Neutrophil (primary cell): Measurements from ENCODE around the gene SGK1.

ENCODE experiments used
- H3K27ac ChIP-seq: fragments of 200-600 bp; sonication (generic); 2 replicates; pipeline ENCODE4 v1.5.1; 2016; ENCODE audit warnings: mild to moderate bottlenecking, moderate library complexity
- H3K27me3 ChIP-seq: fragments of 200-600 bp; sonication (generic); 2 replicates; pipeline ENCODE4 v1.6.0; 2016; ENCODE audit warnings: mild to moderate bottlenecking
- H3K36me3 ChIP-seq: fragments of 200-600 bp; sonication (generic); 2 replicates; pipeline ENCODE4 v1.5.1; 2017
- H3K4me1 ChIP-seq, 2 experiments: fragments of 200-600 bp in 1 of 2; sonication (generic) in 1 of 2; 1 replicate in 1 of 2; 2 replicates in 1 of 2; pipeline versions ENCODE4 v1.5.1 to v1.6.1; 2013 to 2016; ENCODE audit warnings: low read depth in 1 of 2, low read length in 1 of 2, mild to moderate bottlenecking in 1 of 2, moderate library complexity in 1 of 2; ENCODE audit not compliant: control insufficient read depth in 1 of 2, insufficient read depth in 1 of 2
- H3K4me3 ChIP-seq, 2 experiments: fragments of 200-600 bp in 1 of 2; sonication (generic) in 1 of 2; 1 replicate in 1 of 2; 2 replicates in 1 of 2; pipeline ENCODE4 v1.5.1; 2013 to 2016; ENCODE audit warnings: low read depth in 1 of 2, low read length in 1 of 2, mild to moderate bottlenecking in 1 of 2, moderate library complexity in 1 of 2
- H3K9me3 ChIP-seq: fragments of 200-600 bp; sonication (generic); 2 replicates; pipeline ENCODE4 v1.5.1; 2016
- CTCF ChIP-seq: fragments of 200-600 bp; sonication (generic); IDR thresholded peaks from 2 replicates; pipeline ENCODE4 v1.5.1; 2016; ENCODE audit warnings: antibody characterized with exemption

The SGK1 gene

GRCh38 chr6:134357022-134357487 is 39.1 kb upstream of the SGK1 start:
- Histone ChIP-seq H3K36me3 (no peaks in the 10 kb centered on the region), H3K4me1 (peaks cover 8 to 27% of the 10 kb centered on the region in 2 experiments), H3K4me3 (no peak overlapping the region), H3K9me3 (no peaks in the 10 kb centered on the region), H3K27me3 (no peaks in the 10 kb centered on the region), H3K27ac (peak overlapping the region; percentile 46)
- no peak for TF ChIP-seq CTCF

- TF ChIP-seq CTCF = no peak
- no peak overlapping the region for H3K27ac ChIP-seq
- no peaks in the 10 kb centered on the region for H3K9me3 ChIP-seq
- H3K4me1 ChIP-seq = peaks cover 15 to 33% of the 10 kb centered on the region in 2 experiments
- no peak overlapping the region for H3K4me3 ChIP-seq
- no peaks in the 10 kb centered on the region for H3K27me3 ChIP-seq
- no peaks in the 10 kb centered on the region for H3K36me3 ChIP-seq
Measured at GRCh38 chr6:134356405-134356804, 38.5 kb upstream of the SGK1 start.

- H3K36me3 ChIP-seq = no peaks in the 10 kb centered on the region
- H3K9me3 ChIP-seq = no peaks in the 10 kb centered on the region
- no peaks in the 10 kb centered on the region for H3K27me3 ChIP-seq
- H3K27ac ChIP-seq = peak overlapping the region; percentile 3
- no peak overlapping the region for H3K4me3 ChIP-seq
- no peak for TF ChIP-seq CTCF
- H3K4me1 ChIP-seq = peaks cover 15 to 25% of the 10 kb centered on the region in 2 experiments
Measured at GRCh38 chr6:134352786-134353480, 35.0 kb upstream of the SGK1 start.

GRCh38 chr6:134351615-134352474 is 33.9 kb upstream of the SGK1 start:
- TF ChIP-seq CTCF = no peak
- H3K4me1 ChIP-seq = peaks cover 16 to 18% of the 10 kb centered on the region in 2 experiments
- H3K27me3 ChIP-seq = no peaks in the 10 kb centered on the region
- no peaks in the 10 kb centered on the region for H3K9me3 ChIP-seq
- H3K36me3 ChIP-seq = no peaks in the 10 kb centered on the region
- H3K4me3 ChIP-seq = no peak overlapping the region
- H3K27ac ChIP-seq = peak overlapping the region; percentile 68

GRCh38 chr6:134347885-134348805 is 30.2 kb upstream of the SGK1 start:
- TF ChIP-seq CTCF = no peak
- Histone ChIP-seq H3K9me3 (no peaks in the 10 kb centered on the region), H3K4me1 (peaks cover 27 to 30% of the 10 kb centered on the region in 2 experiments), H3K27ac (peak overlapping the region; percentile 57), H3K27me3 (no peaks in the 10 kb centered on the region), H3K4me3 (no peak overlapping the region), H3K36me3 (no peaks in the 10 kb centered on the region)
